HUES64 (cell line): ENCODE results near the gene CMIP.

ENCODE experiments used
- H3K27ac ChIP-seq: 2 replicates; pipeline ENCODE4 v1.7.0; 2013; ENCODE audit warnings: low read depth, low read length, inconsistent platforms
- H3K27me3 ChIP-seq: 2 replicates; pipeline ENCODE4 v1.6.1; 2013; ENCODE audit warnings: mild to moderate bottlenecking, low read length; ENCODE audit not compliant: insufficient read depth
- H3K36me3 ChIP-seq: 2 replicates; pipeline ENCODE4 v1.6.1; 2013; ENCODE audit warnings: mild to moderate bottlenecking, low read length; ENCODE audit not compliant: insufficient read depth
- H3K4me1 ChIP-seq: 2 replicates; pipeline ENCODE4 v1.6.1; 2013; ENCODE audit warnings: mild to moderate bottlenecking, low read length, moderate library complexity; ENCODE audit not compliant: insufficient read depth
- H3K4me3 ChIP-seq: 2 replicates; pipeline ENCODE4 v1.5.1; 2013; ENCODE audit warnings: mild to moderate bottlenecking, low read length, moderate library complexity
- H3K9ac ChIP-seq: 2 replicates; pipeline ENCODE4 v1.6.1; 2013; ENCODE audit warnings: mild to moderate bottlenecking, low read depth, low read length
- H3K9me3 ChIP-seq: 2 replicates; pipeline ENCODE4 v1.6.1; 2013; ENCODE audit warnings: low read depth, low read length; ENCODE audit not compliant: insufficient read depth
- WGBS: fragments of 150-250, 120-280 bp; methylation state at CpG from one replicate; pipeline ENCODE4 v1.1.7; 2013; ENCODE audit warnings: missing lambda C conversion rate; 5-methylcytosine and 5-hydroxymethylcytosine counted together

Gene CMIP

DNA sequence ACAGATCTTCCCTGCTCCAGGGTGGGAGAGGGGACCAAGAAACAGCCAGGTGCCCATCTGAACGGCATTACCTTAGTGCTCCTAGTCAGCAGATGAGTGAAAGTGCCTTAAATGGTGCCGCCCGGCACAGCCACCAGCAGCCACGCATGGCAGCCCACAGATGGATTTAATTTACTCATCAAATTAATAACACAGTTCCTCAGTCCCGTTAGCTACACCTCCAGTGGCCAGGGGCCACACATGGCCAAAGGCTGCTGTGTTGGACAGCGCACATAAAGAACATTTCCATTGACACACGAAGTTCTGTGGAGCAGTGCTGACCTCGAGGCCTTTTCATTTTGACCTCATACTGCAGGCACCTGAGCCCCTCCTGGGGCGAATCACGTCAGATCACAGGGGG is 166.3 kb downstream of the CMIP start:
- peaks cover 15% of the 10 kb centered on the region for H3K36me3 ChIP-seq
- no peak overlapping the region for H3K4me3 ChIP-seq
- H3K27ac ChIP-seq: no peak overlapping the region
- 93% methylated on average over 10 of the region's 10 CpGs for WGBS
- H3K4me1 ChIP-seq: no peaks in the 10 kb centered on the region
- no peaks in the 10 kb centered on the region for H3K27me3 ChIP-seq
- no peak overlapping the region for H3K9ac ChIP-seq
- H3K9me3 ChIP-seq: no peaks in the 10 kb centered on the region

DNA sequence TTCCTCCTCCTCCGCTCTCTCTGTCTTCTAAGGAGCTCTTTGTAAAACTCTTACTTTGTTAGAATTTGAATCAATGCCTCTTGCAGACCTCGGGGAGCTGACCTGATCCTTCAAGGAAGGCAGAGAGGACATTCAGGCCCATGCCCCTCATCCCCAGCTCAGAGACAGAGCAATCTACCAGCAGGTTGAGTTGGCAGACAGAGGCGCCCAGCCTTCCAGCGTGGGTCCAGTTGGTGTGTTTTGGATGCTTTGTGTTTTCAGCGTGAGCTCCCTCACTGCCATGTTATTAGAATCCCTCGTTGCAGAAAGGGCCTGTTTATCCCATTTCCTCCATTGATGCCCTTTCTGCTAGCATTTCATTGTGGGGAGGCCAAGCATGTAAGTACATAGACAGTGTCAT is 167.1 kb downstream of the CMIP start:
- 96% methylated on average over 6 of the region's 6 CpGs for WGBS
- H3K9me3 ChIP-seq: no peaks in the 10 kb centered on the region
- H3K4me1 ChIP-seq: no peaks in the 10 kb centered on the region
- H3K9ac ChIP-seq: no peak overlapping the region
- H3K27me3 ChIP-seq: no peaks in the 10 kb centered on the region
- no peak overlapping the region for H3K4me3 ChIP-seq
- H3K36me3 ChIP-seq: peaks cover 19% of the 10 kb centered on the region
- no peak overlapping the region for H3K27ac ChIP-seq

DNA sequence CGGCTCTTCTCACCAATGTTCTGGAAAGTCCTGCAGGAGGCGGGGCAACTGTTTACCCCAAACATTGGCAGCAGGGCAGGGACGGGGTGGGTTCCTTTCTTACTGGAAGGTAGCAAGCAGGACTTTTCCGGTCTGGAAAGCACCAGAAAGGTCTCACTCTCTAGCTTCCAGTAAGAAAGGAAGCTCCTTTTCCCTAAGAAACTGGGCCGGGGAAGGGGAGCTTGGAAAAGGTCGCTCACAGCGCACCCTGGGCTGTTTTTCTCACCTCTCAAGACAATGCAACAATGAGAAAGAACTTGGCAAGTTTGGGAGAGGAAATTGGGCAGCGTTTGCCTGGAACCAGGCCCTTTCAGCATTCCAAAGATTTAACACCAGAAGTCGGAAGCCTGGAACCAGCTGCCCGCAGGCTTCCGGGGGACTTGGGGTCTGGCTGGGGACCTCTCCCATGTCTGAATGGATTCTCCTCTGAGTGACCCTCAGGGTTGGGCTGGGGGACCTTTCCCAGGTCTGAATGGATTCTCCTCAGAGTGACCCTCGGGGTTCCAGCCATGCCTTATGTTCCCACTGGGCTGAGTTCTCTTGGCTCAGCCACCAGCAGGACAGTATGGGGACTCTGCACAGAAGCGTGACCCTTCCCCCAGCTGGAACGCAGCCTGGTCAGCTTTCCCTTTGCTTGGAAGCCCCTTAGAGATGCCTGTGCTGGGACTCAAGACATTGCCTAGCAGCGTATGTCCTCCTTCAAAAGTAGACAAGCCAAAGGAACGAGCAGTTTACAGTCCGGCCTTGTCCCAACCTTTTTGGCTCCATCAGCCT is 167.9 kb downstream of the CMIP start:
- H3K4me1 ChIP-seq: no peaks in the 10 kb centered on the region
- H3K9ac ChIP-seq: no peak overlapping the region
- H3K36me3 ChIP-seq: peaks cover 21% of the 10 kb centered on the region
- H3K9me3 ChIP-seq: no peaks in the 10 kb centered on the region
- no peak overlapping the region for H3K4me3 ChIP-seq
- WGBS: 89% methylated on average over 17 of the region's 17 CpGs
- H3K27ac ChIP-seq: 0 out of 2 replicates have a peak overlapping the region, but pooled peaks have one; percentile 15
- H3K27me3 ChIP-seq: no peaks in the 10 kb centered on the region

DNA sequence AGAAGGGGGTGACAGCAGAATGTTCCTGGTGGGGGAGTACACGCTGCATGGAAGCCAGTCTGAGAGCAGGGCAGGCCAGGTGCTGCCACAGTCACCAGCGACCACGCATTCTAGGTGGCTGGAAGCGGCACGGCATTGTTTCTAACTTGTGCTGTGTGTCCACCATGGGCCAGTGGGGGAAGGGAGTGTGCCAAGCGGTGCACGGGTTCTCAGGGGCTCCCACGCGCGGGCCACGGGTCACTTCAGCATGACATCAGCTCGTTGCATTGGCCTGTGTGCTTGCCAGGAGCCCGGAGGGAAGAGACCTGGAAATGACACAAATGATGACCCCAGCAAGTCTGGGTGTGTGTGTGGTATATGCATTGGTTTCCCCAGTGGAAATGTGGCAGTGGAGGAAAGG is 169.6 kb downstream of the CMIP start:
- 95% methylated on average over 13 of the region's 13 CpGs for WGBS
- Histone ChIP-seq H3K27me3 (no peaks in the 10 kb centered on the region), H3K9me3 (no peaks in the 10 kb centered on the region), H3K27ac (no peak overlapping the region), H3K36me3 (peaks cover 12% of the 10 kb centered on the region), H3K4me3 (no peak overlapping the region), H3K4me1 (no peaks in the 10 kb centered on the region), H3K9ac (no peak overlapping the region)

DNA sequence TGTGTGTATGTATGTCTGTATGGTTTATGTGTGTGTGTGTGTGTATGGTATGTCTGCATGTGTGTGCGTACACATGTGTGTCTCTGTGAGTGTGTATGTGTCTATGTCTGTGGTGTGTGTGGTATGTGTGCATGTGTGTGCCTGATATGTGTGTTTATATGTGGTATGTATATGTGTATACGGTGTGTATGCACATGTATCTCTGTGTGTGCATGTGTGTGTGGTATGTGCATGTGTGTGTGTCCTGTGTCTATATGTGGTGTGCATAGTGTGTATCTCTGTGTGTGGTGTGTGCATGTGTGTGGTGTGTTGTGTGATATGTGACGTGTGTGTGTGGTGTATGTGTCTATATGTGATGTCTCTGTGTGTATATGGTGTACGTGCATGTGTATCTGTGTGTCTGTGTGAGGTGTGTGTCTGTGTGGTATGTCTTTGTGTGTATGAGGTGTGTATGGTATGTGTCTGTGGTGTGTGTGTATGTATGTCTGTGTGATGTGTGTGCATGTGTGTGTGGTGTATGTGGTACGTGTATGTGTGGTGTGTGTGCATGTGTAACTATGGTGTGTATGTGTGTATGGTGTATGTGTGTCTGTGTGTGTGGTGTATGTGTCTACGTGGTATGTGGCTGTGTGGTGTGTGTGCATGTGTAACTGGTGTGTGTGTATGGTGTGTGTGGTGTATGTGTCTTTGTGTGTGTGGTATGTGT is 170.2 kb downstream of the CMIP start:
- WGBS: 94% methylated on average over 6 of the region's 6 CpGs

DNA sequence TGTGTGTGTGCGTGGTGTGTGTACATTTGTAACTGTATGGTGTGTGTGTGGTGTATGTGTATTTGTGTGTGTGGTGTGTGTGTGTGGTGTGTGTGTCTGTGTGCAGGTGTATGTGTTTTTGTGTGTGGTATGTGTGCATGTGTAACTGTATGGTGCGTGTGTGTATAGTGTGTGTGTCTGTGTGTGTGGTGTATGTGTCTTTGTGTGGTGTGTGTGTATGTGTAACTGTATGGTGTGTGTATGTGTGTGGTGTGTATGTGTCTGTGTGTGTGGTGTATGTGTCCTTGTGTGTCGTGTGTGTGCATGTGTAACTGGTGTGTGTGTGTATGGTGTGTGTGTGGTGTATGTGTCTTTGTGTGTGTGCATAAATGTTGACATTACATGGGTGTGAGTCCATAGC is 170.8 kb downstream of the CMIP start:
- WGBS: 92% methylated on average over 3 of the region's 3 CpGs
- Histone ChIP-seq H3K4me3 (no peak overlapping the region), H3K9ac (no peak overlapping the region), H3K9me3 (no peaks in the 10 kb centered on the region), H3K36me3 (peaks cover 12% of the 10 kb centered on the region), H3K27me3 (no peaks in the 10 kb centered on the region), H3K27ac (no peak overlapping the region), H3K4me1 (no peaks in the 10 kb centered on the region)

More for the DNA sequence above, 170.2 kb downstream of the CMIP start:
- Histone ChIP-seq H3K4me3 (no peak overlapping the region), H3K9me3 (no peaks in the 10 kb centered on the region), H3K27ac (no peak overlapping the region), H3K27me3 (no peaks in the 10 kb centered on the region), H3K4me1 (no peaks in the 10 kb centered on the region), H3K36me3 (peaks cover 12% of the 10 kb centered on the region), H3K9ac (no peak overlapping the region)

DNA sequence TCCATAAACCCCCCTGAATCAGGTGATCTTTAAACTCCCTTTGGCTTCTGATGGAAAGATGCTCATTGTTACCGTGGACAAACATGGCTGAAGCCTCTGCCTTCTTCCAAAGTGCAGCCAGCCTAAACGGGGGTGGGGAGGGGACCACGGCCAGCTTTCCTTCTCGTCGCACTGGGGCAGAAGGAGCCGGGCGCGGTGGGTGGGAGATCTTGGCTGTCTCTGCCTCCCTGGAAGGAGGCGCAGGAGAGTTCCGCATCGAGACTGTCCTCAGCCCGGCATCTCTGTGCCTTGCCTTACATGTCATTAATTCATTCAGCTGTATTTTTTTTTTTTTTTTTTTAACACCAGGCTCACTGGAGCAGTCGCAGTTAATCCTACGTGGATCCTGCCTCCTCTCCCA is 171.2 kb downstream of the CMIP start:
- Histone ChIP-seq H3K9me3 (no peaks in the 10 kb centered on the region), H3K27ac (no peak overlapping the region), H3K4me3 (no peak overlapping the region), H3K9ac (no peak overlapping the region), H3K27me3 (no peaks in the 10 kb centered on the region), H3K36me3 (peaks cover 12% of the 10 kb centered on the region), H3K4me1 (no peaks in the 10 kb centered on the region)
- 87% methylated on average over 14 of the region's 14 CpGs for WGBS

DNA sequence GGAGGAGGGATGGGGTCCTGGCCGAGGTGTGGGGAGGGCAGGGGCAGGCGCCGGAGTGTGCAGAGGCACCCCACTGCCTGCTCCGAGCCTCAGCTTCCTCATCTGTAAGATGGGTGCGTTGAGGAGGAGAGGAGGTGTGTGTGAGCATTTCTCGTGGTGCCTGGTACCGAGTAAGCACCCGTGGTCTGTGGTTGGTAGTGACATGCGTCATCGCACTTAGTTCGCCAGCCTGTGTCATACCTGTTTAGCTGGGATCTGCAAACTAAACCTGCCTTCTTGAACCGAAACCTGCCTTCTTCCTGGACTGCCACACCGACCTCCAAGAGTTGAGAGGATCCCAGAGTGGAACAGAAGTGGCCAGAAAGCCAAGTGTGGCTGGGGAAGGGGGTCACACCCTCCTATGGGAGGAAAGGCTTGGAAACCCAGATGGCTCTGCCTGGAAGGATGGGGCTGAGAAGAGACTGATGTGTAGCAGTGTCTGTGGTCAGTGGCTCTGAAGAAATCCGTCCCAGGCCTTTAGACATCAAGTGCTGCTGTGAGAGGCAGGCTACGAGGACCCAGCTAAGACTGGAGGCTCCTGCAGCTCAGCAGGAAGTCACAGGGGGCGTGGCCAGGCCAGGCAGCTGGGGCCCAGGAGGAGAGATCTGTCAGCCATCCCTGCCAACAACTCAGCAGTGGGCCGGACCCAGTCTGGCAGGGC is 171.9 kb downstream of the CMIP start:
- H3K4me1 ChIP-seq: no peaks in the 10 kb centered on the region
- H3K27me3 ChIP-seq: no peaks in the 10 kb centered on the region
- H3K36me3 ChIP-seq: peaks cover 12% of the 10 kb centered on the region
- H3K9ac ChIP-seq: no peak overlapping the region
- no peak overlapping the region for H3K27ac ChIP-seq
- no peak overlapping the region for H3K4me3 ChIP-seq
- H3K9me3 ChIP-seq: no peaks in the 10 kb centered on the region
- 88% methylated on average over 17 of the region's 17 CpGs for WGBS

DNA sequence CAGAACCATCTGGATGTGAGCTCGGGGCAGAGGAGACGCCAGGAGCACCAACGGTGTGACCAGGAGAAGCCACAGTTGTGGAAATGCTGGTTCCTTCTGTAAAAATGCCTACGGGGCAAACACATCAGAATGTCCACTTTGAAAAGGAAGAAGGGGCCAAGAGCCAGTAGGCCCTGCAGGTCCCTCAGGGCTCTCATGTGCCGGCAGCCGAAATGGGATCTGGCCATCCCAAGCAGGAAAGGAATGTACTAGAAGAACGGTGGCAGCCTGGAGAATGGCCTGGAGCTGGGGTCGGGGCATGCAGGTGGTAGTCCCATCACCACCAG is 172.4 kb downstream of the CMIP start:
- H3K27ac ChIP-seq: no peak overlapping the region
- 86% methylated on average over 8 of the region's 8 CpGs for WGBS
- H3K9ac ChIP-seq: no peak overlapping the region
- no peaks in the 10 kb centered on the region for H3K4me1 ChIP-seq
- H3K36me3 ChIP-seq: peaks cover 14% of the 10 kb centered on the region
- H3K9me3 ChIP-seq: no peaks in the 10 kb centered on the region
- H3K27me3 ChIP-seq: no peaks in the 10 kb centered on the region
- no peak overlapping the region for H3K4me3 ChIP-seq

DNA sequence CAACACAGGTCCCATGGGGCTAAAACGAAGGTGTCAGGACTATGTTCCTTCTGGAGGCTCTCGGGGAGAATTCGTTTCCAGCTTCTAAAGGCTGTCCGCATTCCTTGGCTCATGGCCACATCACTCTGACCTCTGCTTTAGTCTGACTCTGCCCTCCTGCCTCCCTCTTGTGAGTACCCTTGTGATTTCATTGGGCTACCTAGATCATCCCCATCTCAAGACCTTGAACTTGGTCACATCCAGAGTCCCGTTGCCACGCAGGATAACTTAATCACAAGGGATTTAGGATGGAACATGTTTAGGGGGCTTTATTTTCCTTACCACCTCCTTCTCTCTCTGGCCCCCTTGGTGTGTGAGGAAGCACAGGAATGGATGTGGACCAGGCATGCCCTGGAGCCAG is 173.6 kb downstream of the CMIP start:
- no peak overlapping the region for H3K27ac ChIP-seq
- H3K27me3 ChIP-seq: no peaks in the 10 kb centered on the region
- H3K36me3 ChIP-seq: peaks cover 15% of the 10 kb centered on the region
- 98% methylated on average over 4 of the region's 6 CpGs for WGBS
- no peaks in the 10 kb centered on the region for H3K9me3 ChIP-seq
- H3K9ac ChIP-seq: no peak overlapping the region
- no peaks in the 10 kb centered on the region for H3K4me1 ChIP-seq
- no peak overlapping the region for H3K4me3 ChIP-seq

DNA sequence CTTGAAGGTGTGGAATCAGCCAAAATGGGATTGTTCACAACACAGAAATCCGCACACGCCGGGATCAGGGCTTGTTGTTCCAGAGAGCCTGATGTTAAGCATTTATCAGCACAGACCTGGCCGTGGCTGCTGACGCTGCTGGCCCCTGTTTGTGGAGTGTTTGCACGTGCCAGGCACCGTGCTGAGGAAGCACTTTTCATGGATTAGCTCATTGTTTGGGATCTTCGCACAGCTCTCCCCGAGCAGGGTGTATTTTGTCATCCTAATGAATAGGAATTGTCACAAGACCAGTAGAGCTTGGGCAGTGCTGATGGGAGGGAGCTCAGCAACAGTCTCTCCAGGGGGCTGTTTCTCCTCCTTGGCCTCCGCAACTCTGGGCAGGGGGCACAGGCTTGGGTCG is 174.1 kb downstream of the CMIP start:
- no peak overlapping the region for H3K9ac ChIP-seq
- H3K27ac ChIP-seq: no peak overlapping the region
- no peak overlapping the region for H3K4me3 ChIP-seq
- H3K27me3 ChIP-seq: no peaks in the 10 kb centered on the region
- H3K4me1 ChIP-seq: no peaks in the 10 kb centered on the region
- no peaks in the 10 kb centered on the region for H3K9me3 ChIP-seq
- peaks cover 15% of the 10 kb centered on the region for H3K36me3 ChIP-seq
- 87% methylated on average over 11 of the region's 11 CpGs for WGBS
